Measurements from ENCODE around the gene NKAIN4. TPM values are rescaled to one million over a fixed set of nuclear protein-coding genes. Genes with fewer than 3 reads are reported as not detected.

NKAIN4 gene
- total RNA-seq, 1 donor from 2014 or later: 10.2 TPM

DNA sequence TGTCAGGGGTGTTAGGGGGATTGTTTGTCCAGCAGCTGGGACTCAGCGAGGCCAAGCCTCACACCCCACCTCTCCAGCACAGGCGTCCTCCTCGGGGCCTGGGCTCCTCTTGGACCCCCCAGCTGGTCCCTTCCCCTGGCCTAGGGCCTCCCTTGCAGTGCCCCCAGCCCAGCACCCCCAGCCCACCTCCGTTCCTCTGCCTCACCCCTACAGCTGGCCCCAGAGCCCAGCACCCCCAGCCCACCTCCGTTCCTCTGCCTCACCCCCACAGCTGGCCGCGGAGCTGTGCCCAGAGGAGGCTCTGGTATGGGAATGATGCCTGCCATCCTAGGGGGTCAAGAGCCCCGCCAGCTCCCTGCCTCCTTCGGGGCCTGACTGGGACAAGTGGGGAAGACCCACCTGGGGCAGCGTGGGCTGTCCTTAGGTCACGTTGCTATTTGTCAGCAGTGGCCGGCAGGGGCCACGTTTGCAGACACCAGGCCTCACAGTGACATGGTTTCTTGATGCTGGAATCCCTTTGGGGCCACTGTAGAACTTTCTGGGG lies 30.8 kb upstream of the NKAIN4 start:
- TF ChIP-seq, protein P1, sequence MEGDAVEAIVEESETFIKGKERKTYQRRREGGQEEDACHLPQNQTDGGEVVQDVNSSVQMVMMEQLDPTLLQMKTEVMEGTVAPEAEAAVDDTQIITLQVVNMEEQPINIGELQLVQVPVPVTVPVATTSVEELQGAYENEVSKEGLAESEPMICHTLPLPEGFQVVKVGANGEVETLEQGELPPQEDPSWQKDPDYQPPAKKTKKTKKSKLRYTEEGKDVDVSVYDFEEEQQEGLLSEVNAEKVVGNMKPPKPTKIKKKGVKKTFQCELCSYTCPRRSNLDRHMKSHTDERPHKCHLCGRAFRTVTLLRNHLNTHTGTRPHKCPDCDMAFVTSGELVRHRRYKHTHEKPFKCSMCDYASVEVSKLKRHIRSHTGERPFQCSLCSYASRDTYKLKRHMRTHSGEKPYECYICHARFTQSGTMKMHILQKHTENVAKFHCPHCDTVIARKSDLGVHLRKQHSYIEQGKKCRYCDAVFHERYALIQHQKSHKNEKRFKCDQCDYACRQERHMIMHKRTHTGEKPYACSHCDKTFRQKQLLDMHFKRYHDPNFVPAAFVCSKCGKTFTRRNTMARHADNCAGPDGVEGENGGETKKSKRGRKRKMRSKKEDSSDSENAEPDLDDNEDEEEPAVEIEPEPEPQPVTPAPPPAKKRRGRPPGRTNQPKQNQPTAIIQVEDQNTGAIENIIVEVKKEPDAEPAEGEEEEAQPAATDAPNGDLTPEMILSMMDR (conservative IDR thresholded peaks at IDR 0.05): no peak
- Mint-ChIP-seq H3K27me3 (no peaks in the 10 kb centered on the region), H3K4me1 (ENCODE audit: unreplicated experiment) (no peaks in the 10 kb centered on the region), H3K36me3 (no peaks in the 10 kb centered on the region), H3K4me3 (no peak overlapping the region), H3K9me3 (no peaks in the 10 kb centered on the region), H3K27ac (no peak overlapping the region)
- no peak for DNase-seq (ENCODE audit: extremely low spot score, unreplicated experiment)

DNA sequence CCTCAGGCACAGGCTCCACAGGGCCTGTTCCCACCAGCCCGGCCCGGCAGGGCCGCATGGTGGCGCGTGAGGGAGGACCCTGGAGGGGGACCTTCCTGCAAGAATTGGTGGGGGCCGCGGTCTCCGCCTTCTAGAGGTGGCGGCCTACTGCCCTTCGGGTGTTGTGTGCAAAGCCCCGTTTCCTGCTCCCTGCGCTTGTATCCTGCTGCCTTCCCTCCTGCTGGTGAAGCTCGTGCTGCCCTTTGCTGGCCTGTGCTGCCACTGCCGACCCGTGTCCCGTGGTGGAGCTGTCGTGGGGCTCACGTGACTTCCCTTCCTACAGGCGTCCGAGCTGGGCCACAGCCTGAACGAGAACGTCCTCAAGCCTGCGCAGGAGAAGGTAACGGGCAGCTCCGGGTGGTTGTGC lies 30.3 kb upstream of the NKAIN4 start:
- H3K9me3 Mint-ChIP-seq: no peaks in the 10 kb centered on the region
- TF ChIP-seq, protein P1 (conservative IDR thresholded peaks at IDR 0.05): no peak
- H3K4me1 Mint-ChIP-seq (ENCODE audit: unreplicated experiment): no peaks in the 10 kb centered on the region
- no peaks in the 10 kb centered on the region for H3K36me3 Mint-ChIP-seq
- H3K27me3 Mint-ChIP-seq: no peaks in the 10 kb centered on the region
- no peak for DNase-seq (ENCODE audit: extremely low spot score, unreplicated experiment)
- no peak overlapping the region for H3K4me3 Mint-ChIP-seq
- H3K27ac Mint-ChIP-seq: no peak overlapping the region

DNA sequence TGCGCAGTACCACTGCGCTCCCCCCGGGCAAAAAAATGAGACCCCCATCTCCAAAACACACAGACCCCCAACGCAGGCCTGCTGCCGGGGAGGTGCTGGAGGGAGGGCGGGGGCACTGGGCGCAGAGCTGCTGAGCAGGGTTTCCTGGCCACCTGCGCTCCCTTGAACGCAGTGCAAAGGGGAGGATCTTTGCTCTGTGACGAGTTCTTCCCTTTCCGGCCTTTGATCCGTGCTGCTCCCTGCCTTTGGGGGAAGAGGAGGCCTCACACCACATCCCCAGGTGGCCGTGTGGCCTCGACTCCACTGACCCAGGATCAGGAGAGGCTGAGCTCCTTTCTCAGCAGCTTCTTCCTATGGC lies 29.8 kb upstream of the NKAIN4 start:
- Mint-ChIP-seq H3K36me3 (no peaks in the 10 kb centered on the region), H3K27ac (peak overlapping the region; percentile 29), H3K4me1 (ENCODE audit: unreplicated experiment) (no peaks in the 10 kb centered on the region), H3K27me3 (no peaks in the 10 kb centered on the region), H3K9me3 (no peaks in the 10 kb centered on the region), H3K4me3 (no peak overlapping the region)
- DNase-seq (ENCODE audit: extremely low spot score, unreplicated experiment): no peak
- TF ChIP-seq, protein P1 (conservative IDR thresholded peaks at IDR 0.05): no peak

DNA sequence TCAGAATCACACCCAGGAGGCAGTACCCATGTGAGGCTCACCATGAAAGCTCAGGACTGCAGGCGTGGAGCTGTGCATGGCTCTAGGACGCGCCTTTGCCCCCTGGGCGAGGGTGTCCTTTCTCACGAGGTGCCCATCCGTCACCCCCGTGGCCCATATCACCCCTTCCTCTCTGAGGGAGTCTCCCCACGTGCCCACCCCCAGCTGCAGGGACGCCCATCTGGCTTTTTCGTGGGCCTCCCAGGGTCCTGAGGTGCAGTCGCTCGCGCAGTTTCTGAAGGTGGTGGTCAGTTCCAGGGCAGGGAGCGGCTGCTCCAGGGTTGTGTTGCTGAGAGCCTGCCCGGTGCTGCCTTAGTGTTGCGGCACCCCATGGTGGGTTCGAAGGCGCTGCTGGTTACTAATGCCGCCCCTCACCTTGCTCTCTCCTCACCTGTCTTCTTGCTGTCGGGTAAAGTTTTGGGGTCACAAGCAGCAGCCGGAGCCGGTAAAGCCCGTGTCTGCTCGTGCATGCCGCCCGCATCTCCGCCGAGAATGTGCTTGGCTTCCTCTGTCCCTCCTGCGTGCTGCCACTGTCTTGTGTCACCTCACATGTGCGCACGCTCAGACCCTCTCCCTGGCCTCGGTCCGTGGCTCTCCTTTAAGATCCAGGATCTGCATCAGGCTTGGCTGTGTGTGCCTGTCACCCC lies 29.3 kb upstream of the NKAIN4 start:
- H3K27me3 Mint-ChIP-seq: no peaks in the 10 kb centered on the region
- DNase-seq (ENCODE audit: extremely low spot score, unreplicated experiment): no peak
- no peaks in the 10 kb centered on the region for H3K9me3 Mint-ChIP-seq
- H3K4me1 Mint-ChIP-seq (ENCODE audit: unreplicated experiment): no peaks in the 10 kb centered on the region
- TF ChIP-seq, protein P1 (conservative IDR thresholded peaks at IDR 0.05): no peak
- no peaks in the 10 kb centered on the region for H3K36me3 Mint-ChIP-seq
- H3K27ac Mint-ChIP-seq: peak overlapping the region; percentile 29
- no peak overlapping the region for H3K4me3 Mint-ChIP-seq

DNA sequence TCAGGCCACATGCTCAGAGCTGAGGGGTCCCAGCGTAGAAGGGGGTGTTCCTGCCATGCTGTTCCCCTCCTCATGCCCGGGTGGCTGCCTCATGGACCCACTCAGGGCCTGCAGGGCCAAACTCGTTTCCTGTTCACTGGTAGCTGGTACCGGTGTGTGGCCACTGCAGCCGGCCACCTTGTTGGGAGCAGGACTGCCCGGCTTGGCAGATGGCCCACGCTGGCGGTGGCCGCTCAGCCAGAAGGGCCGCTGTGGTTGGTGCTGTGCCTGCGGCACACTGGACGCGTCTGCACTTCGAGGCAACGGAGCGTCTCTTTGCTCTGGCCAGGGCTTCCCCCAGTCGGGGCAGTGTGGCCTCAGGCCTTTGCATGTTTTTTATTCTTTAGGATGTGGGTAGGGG lies 28.7 kb upstream of the NKAIN4 start:
- Mint-ChIP-seq H3K27me3 (no peaks in the 10 kb centered on the region), H3K9me3 (no peaks in the 10 kb centered on the region), H3K4me1 (ENCODE audit: unreplicated experiment) (no peaks in the 10 kb centered on the region), H3K27ac (no peak overlapping the region), H3K36me3 (no peaks in the 10 kb centered on the region), H3K4me3 (no peak overlapping the region)
- DNase-seq (ENCODE audit: extremely low spot score, unreplicated experiment): no peak
- TF ChIP-seq, protein P1 (conservative IDR thresholded peaks at IDR 0.05): no peak

Measured in type B pancreatic cell (in vitro differentiated cells).